IMR-90 (cell line): ENCODE measurements around the gene ZNF653. TPM values are rescaled to one million over a fixed set of nuclear protein-coding genes. Genes with fewer than 3 reads are reported as not detected.

Source experiments
- ATAC-seq: fragments of 200-7000 bp; cut with Tn5 transposase; 2 replicates; pipeline ENCODE4 v1.9.1; 2020; ENCODE audit warnings: low read depth, mild to moderate bottlenecking, moderate library complexity
- BruUV-seq: library from RNA; stranded (reverse); fragments of 400-500 nt; replicated peaks from 2 replicates; lab custom pipeline; 2021; lab: Mats Ljungman, UMichigan
- CTCF ChIA-PET: fragments of 300-600 bp; formaldehyde crosslinking; extraction: SDS; loops from one replicate; lab custom pipeline; 2021; ENCODE audit warnings: antibody characterized with exemption; lab: Yijun Ruan, JAX
- POLR2A ChIA-PET: fragments of 300-600 bp; sonication (Branson Sonifier 250); formaldehyde crosslinking; loops from one replicate; lab custom pipeline; 2022; ENCODE audit warnings: antibody characterized with exemption; ENCODE audit not compliant: unreplicated experiment; lab: Charles Lee
- DNase-seq: peaks from one replicate; pipeline ENCODE4 v3.0.0; 2013
- H2AFZ ChIP-seq: replicated peaks from 2 replicates; pipeline ENCODE3; 2013; ENCODE audit warnings: low read length, mild to moderate bottlenecking; ENCODE audit not compliant: poor library complexity
- H2AK5ac ChIP-seq: 2 replicates; pipeline ENCODE4 v1.6.1; 2013; ENCODE audit warnings: low read depth, low read length, inconsistent platforms
- H2AK9ac ChIP-seq: replicated peaks from 2 replicates; pipeline ENCODE3; 2013; ENCODE audit warnings: mild to moderate bottlenecking, low read depth, low read length, moderate library complexity; ENCODE audit not compliant: poor library complexity
- H2BK120ac ChIP-seq: 2 replicates; pipeline ENCODE4 v1.6.1; 2013; ENCODE audit warnings: low read depth, low read length, inconsistent platforms
- H2BK15ac ChIP-seq: 3 replicates; pipeline ENCODE4 v1.6.1; 2013; ENCODE audit warnings: low read depth, low read length, inconsistent platforms
- H2BK20ac ChIP-seq: 2 replicates; pipeline ENCODE4 v1.6.1; 2013; ENCODE audit warnings: low read depth, mild to moderate bottlenecking, inconsistent platforms, low read length, moderate library complexity
- H2BK5ac ChIP-seq: 2 replicates; pipeline ENCODE4 v1.6.1; 2013; ENCODE audit warnings: mild to moderate bottlenecking, low read depth, low read length, inconsistent platforms; ENCODE audit not compliant: poor library complexity, severe bottlenecking
- H3K14ac ChIP-seq: replicated peaks from 2 replicates; pipeline ENCODE4 v1.6.1; 2013; ENCODE audit warnings: low read depth, low read length, inconsistent platforms
- H3K18ac ChIP-seq: 2 replicates; pipeline ENCODE4 v1.6.1; 2013; ENCODE audit warnings: low read depth, low read length, control low read depth
- H3K23ac ChIP-seq: 2 replicates; pipeline ENCODE4 v1.6.1; 2013; ENCODE audit warnings: low read depth, low read length, inconsistent platforms
- H3K27ac ChIP-seq: 2 replicates; pipeline ENCODE4 v1.5.1; 2013; ENCODE audit warnings: mild to moderate bottlenecking, control low read depth, low read length; ENCODE audit not compliant: insufficient read depth
- H3K27me3 ChIP-seq: 2 replicates; pipeline ENCODE4 v1.6.1; 2013; ENCODE audit warnings: low read length; ENCODE audit not compliant: control insufficient read depth, insufficient read depth
- H3K36me3 ChIP-seq: 2 replicates; pipeline ENCODE4 v1.6.1; 2013; ENCODE audit warnings: low read length, mixed read lengths; ENCODE audit not compliant: control insufficient read depth, insufficient read depth
- H3K4ac ChIP-seq: 2 replicates; pipeline ENCODE4 v1.6.1; 2013; ENCODE audit warnings: low read depth, low read length, inconsistent platforms
- H3K4me1 ChIP-seq: 2 replicates; pipeline ENCODE4 v1.6.1; 2013; ENCODE audit warnings: low read length, mixed read lengths; ENCODE audit not compliant: control insufficient read depth, insufficient read depth
- H3K4me2 ChIP-seq: 2 replicates; pipeline ENCODE4 v1.6.1; 2013; ENCODE audit warnings: low read depth, mild to moderate bottlenecking, control low read depth, low read length, moderate library complexity
- H3K4me3 ChIP-seq: 2 replicates; pipeline ENCODE4 v1.5.1; 2013; ENCODE audit warnings: low read depth, mild to moderate bottlenecking, control low read depth, low read length, moderate library complexity; ENCODE audit not compliant: insufficient read depth
- H3K56ac ChIP-seq: 2 replicates; pipeline ENCODE4 v1.6.1; 2013; ENCODE audit warnings: low read length, inconsistent platforms; ENCODE audit not compliant: insufficient read depth; ENCODE audit errors: extremely low read depth
- H3K79me1 ChIP-seq, 2 experiments: 2 replicates each; pipeline ENCODE4 v1.6.1; 2013; ENCODE audit warnings: low read length in 2 of 2, inconsistent platforms in 1 of 2, low read depth in 1 of 2
- H3K9ac ChIP-seq: 2 replicates; pipeline ENCODE4 v1.6.1; 2013; ENCODE audit warnings: low read depth, low read length, control low read depth
- H3K9me1 ChIP-seq: 2 replicates; pipeline ENCODE4 v1.6.1; 2013; ENCODE audit warnings: low read length, inconsistent platforms; ENCODE audit not compliant: insufficient read depth
- H3K9me3 ChIP-seq: 2 replicates; pipeline ENCODE4 v1.6.1; 2013; ENCODE audit warnings: low read length; ENCODE audit not compliant: control insufficient read depth, insufficient read depth
- H4K20me1 ChIP-seq: 2 replicates; pipeline ENCODE4 v1.6.1; 2013; ENCODE audit warnings: low read length, inconsistent platforms; ENCODE audit not compliant: insufficient read depth
- H4K5ac ChIP-seq: 2 replicates; pipeline ENCODE4 v1.6.1; 2013; ENCODE audit warnings: mild to moderate bottlenecking, low read depth, low read length, control low read depth
- H4K8ac ChIP-seq, 2 experiments: 2 replicates each; pipeline ENCODE4 v1.6.1; 2013; ENCODE audit warnings: low read depth in 2 of 2, low read length in 2 of 2, control low read depth in 1 of 2, inconsistent platforms in 1 of 2
- H4K91ac ChIP-seq: 2 replicates; pipeline ENCODE4 v1.6.1; 2013; ENCODE audit warnings: low read depth, low read length, inconsistent platforms; ENCODE audit not compliant: insufficient read depth
- CTCF ChIP-seq: conservative IDR thresholded peaks from 2 replicates; pipeline ENCODE4 v1.5.1; 2012; ENCODE audit warnings: mild to moderate bottlenecking, low read depth, low read length, improper control_type of control experiment
- MAZ ChIP-seq: IDR thresholded peaks from 2 replicates; pipeline ENCODE4 v1.6.1; 2012; ENCODE audit warnings: low read depth, mild to moderate bottlenecking, low read length, improper control_type of control experiment, moderate library complexity, borderline replicate concordance
- NFE2L2 ChIP-seq: fragments of 150-350 bp; IDR thresholded peaks from 2 replicates; pipeline ENCODE4 v1.6.1; 2016; ENCODE audit warnings: low read depth, mild to moderate bottlenecking, low read length
- RCOR1 ChIP-seq: IDR thresholded peaks from 2 replicates; pipeline ENCODE4 v1.6.1; 2012; ENCODE audit warnings: mild to moderate bottlenecking, low read length, improper control_type of control experiment; ENCODE audit not compliant: insufficient replicate concordance
- RFX5 ChIP-seq: IDR thresholded peaks from 2 replicates; pipeline ENCODE4 v1.8.0; 2012; ENCODE audit warnings: low read depth, mild to moderate bottlenecking, low read length, moderate library complexity
- SMC3 ChIP-seq: fragments of 150-350 bp; IDR thresholded peaks from 2 replicates; pipeline ENCODE4 v1.6.1; 2016; ENCODE audit warnings: low read depth, mild to moderate bottlenecking, antibody characterized with exemption, low read length, moderate library complexity
- WGBS, 2 experiments: methylation state at CpG; one replicate each; pipeline versions ENCODE4 v1.1.5 to v1.1.7; 2013; ENCODE audit warnings: missing lambda C conversion rate in 2 of 2; ENCODE audit not compliant: insufficient read length in 1 of 2; ENCODE audit errors: extremely low coverage in 2 of 2; 5-methylcytosine and 5-hydroxymethylcytosine counted together
- dilution Hi-C: fragments of 300-500 bp; cut with HindIII; formaldehyde crosslinking; loops from one replicate; pipeline ENCODE4 v1.14.3; 2018; ENCODE audit warnings: low sequenced_read_pairs; ENCODE audit not compliant: unreplicated experiment
- in situ Hi-C: fragments of 300-500 bp; cut with MboI; formaldehyde crosslinking; loops from 3 replicates; pipeline ENCODE4 v1.14.3; 2019; ENCODE audit warnings: low sequenced_read_pairs, inconsistent platforms, mixed read lengths
- intact Hi-C: fragments of 100-400 bp; cut with micrococcal nuclease; formaldehyde crosslinking; loops from 2 replicates; pipeline ENCODE4 v1.10.0; 2022
- polyA plus RNA-seq, 3 experiments: library from polyadenylated mRNA; depleted of rRNA; stranded (reverse); fragments of >200 nt; gene quantifications; 2 replicates each; pipeline ENCODE4 v1.2.3, GENCODE V29; 2012; ENCODE audit warnings: low replicate concordance in 1 of 3
- total RNA-seq: library from RNA; depleted of rRNA; stranded (reverse); fragments of >200 nt; gene quantifications from 2 replicates; pipeline ENCODE4 v1.2.3, GENCODE V29; 2012

The ZNF653 gene
- total and polyA plus RNA-seq, 2 of the 4 experiments (the other 2 are of a cell fraction) = 3.9 to 9.0 TPM

- no peak for TF ChIP-seq SMC3
- no peak for TF ChIP-seq CTCF
- TF ChIP-seq MAZ = no peak
- TF ChIP-seq NFE2L2 = no peak
- TF ChIP-seq RFX5 = no peak
- TF ChIP-seq RCOR1 = no peak
- H3K56ac ChIP-seq = no peak overlapping the region
- no peak overlapping the region for H4K8ac ChIP-seq
- H3K9ac ChIP-seq = no peak overlapping the region
- H3K14ac ChIP-seq = no peak overlapping the region
- no peak overlapping the region for H2AFZ ChIP-seq
- no peaks in the 10 kb centered on the region for H3K9me3 ChIP-seq
- BruUV-seq = no TSS peak
- 0% methylated on average over 1 of the region's 8 CpGs; no CpG with 5 or more reads in 1 of the 2 experiments for WGBS, 2 experiments
- no peak overlapping the region for H3K4ac ChIP-seq
- ChIA-PET CTCF (no interaction called here), POLR2A (no interaction called here)
- in situ Hi-C loops (no loop called here), intact Hi-C loops (no loop called here), dilution Hi-C loops (no loop called here)
- H3K36me3 ChIP-seq = no peaks in the 10 kb centered on the region
- H4K5ac ChIP-seq = no peak overlapping the region
- H3K18ac ChIP-seq = no peak overlapping the region
- no peak overlapping the region for H2BK20ac ChIP-seq
- no peak overlapping the region for H3K27ac ChIP-seq
- no peak overlapping the region for H3K23ac ChIP-seq
- no peak for ATAC-seq
- no peak overlapping the region for H2BK15ac ChIP-seq
- peaks cover 8% of the 10 kb centered on the region; the same call in 1 of the 2 replicates for H4K20me1 ChIP-seq
- no peaks in the 10 kb centered on the region for H3K4me1 ChIP-seq
- H3K4me2 ChIP-seq = no peak overlapping the region
- DNase-seq = no peak
- no peak overlapping the region for H2BK120ac ChIP-seq
- no peak overlapping the region for H2AK5ac ChIP-seq
- no peaks in the 10 kb centered on the region for H3K27me3 ChIP-seq
- H2BK5ac ChIP-seq = no peak overlapping the region
- peaks cover 9% of the 10 kb centered on the region for H3K9me1 ChIP-seq
- no peak overlapping the region for H2AK9ac ChIP-seq
- H3K79me1 ChIP-seq = no peaks in the 10 kb centered on the region
- H3K4me3 ChIP-seq = no peak overlapping the region
- H4K91ac ChIP-seq = no peak overlapping the region
These were observed 40.0 kb downstream of the ZNF653 start for GRCh38 chr19:11465600-11465999.
